NT2/D1 (cell line): ENCODE results near the gene CWC27.

Experiments
- YY1 ChIP-seq: IDR thresholded peaks from 2 replicates; pipeline ENCODE4 v1.6.1; 2011; ENCODE audit not compliant: insufficient read length, insufficient read depth
- ZNF274 ChIP-seq: IDR thresholded peaks from 2 replicates; pipeline ENCODE4 v1.6.1; 2011; ENCODE audit warnings: mild to moderate bottlenecking, low read depth, low read length

- no peak for TF ChIP-seq YY1
- TF ChIP-seq ZNF274 = no peak
These were observed 278.5 kb downstream of the CWC27 start for GRCh38 chr5:65047225-65047624.
